HG02759 (cell line): Measurements from ENCODE around the gene PRKACG.
"Not testable (repeated sequence)": the region's sequence is repeated elsewhere in the genome, so short reads cannot be mapped to it uniquely, and the experiment has no call there.

Experiments
- ATAC-seq: cut with Tn5 transposase; IDR thresholded peaks from one replicate; pipeline ENCODE4 v1.9.1; 2021; ENCODE audit warnings: mild to moderate bottlenecking, moderate library complexity; ENCODE audit not compliant: unreplicated experiment

The PRKACG gene

DNA sequence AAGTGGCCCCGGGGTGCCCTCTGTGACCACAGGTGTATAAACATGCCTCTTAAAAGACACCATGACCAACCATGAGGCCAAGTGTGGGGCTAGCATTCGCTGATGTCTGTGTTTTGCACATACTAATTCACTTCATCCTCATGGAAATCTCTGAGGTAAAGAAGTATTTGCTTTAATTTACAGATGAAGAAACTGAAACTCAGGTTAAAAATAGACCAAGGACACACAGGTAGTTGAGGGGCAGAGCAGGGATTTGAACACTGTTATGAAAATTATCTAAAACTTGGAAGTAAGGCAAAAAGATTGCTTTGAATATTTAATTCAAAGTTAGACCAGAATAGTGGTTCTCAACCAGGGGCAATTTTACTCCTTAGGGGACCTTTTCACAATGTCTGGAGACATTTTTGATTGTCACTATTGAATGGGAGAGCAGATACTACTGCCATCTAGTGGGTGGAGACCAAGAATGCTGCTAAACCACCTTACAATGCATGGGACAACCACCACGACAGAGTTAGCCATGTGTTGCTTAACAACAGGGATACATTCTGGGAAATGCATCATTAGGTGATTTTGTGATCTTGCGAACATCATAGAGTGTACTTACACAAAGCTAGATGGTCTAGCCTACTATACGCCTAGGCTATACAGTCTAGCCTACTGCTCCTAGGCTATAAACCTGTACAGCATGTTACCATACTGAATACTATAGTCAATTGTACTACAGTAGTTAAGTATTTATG, 13.6 kb upstream of the PRKACG start:
- peak; percentile 71 for ATAC-seq

DNA sequence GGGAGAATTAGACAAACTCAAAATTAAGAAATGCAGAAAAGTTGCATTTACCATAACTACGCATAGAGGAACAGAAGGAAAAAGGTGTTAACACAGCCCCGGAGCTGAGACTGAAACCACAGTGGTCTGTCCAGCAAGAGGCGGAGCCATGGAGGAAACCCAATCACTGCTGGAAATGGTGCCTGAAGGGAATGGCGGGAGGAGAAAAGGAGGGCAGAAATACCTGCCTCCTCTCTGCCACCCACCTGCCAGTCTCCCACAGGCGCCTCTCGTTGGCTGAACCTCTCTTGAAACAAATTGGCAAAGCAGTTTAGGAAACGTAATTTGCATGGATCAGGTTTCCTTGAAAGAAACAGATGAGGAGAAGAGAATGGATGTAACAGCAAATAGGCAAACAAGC, 9.7 kb upstream of the PRKACG start:
- ATAC-seq = no peak

DNA sequence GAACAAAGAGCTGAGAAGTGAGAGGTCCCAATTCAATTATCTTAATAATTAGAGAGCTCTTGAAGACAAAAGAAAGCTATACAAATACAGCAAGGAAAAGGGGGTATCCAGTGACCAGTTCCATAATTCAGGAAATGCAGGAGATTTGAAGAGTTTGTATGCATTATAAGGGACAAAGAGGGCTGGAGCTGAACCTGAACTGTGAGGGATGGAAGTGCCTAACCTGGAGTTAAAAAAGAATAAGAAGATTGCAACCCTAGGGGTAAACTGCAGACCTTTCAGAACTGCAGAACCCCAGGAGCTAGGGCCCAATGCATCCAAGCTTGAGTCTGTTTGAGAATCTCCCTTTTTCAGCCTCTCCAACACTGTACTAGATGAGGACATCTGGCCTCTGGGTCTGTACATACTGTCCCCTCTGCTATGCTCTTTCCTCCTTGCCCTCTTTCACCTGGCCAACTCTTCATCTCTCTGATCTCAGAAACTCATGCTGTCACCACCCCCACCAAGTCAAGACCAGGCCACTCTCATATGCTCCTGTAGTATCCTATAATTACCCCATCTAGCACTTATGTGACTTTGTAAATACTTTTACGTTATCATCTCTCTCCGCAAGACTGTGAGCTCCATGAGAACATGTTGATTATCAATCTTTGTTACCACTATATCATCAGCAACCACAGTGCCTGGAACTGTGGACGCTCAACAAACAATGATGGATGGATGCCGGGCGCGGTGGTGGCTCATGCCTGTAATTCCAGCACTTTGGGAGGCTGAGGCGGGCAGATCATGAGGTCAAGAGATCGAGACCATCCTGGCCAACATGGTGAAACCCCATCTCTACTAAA, 6.6 kb upstream of the PRKACG start:
- no peak for ATAC-seq

DNA sequence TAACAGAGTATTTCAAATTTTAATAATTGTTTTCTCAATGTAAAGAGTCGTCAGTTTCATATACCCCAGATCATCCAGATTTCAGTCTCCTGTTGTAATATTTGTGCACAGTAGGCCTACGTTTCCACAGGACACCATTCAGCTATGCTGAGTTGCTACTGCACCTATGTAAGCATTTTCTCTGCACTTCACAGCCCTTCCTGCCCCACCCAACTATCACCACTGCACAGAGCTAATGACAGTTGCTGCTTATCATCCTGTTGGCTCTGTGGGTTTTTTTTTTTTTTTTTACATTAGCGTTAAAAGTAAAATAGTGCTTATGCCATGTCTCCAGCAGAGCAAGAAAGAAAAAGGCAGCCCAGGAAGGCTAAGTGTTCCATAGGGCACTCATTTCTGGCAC, 5.9 kb upstream of the PRKACG start:
- no peak for ATAC-seq

DNA sequence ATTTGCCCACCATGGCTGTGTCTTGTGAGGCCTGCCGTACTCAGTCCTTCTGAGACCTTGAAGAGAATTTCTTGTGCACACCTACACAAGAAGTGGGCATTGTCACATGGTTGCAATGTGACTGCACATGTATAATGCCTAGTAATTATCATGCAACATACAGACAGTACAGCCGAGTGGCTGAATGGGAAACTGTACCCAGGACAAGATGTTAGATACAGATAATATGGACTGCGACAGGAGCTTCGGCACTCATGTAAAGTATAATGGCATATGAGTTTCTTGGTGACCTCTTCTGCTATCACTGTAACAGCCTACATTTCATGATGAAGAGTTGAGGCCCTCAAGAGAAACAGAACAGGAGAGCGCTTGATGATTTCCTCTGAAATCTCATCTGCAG, 4.8 kb upstream of the PRKACG start:
- no peak for ATAC-seq

DNA sequence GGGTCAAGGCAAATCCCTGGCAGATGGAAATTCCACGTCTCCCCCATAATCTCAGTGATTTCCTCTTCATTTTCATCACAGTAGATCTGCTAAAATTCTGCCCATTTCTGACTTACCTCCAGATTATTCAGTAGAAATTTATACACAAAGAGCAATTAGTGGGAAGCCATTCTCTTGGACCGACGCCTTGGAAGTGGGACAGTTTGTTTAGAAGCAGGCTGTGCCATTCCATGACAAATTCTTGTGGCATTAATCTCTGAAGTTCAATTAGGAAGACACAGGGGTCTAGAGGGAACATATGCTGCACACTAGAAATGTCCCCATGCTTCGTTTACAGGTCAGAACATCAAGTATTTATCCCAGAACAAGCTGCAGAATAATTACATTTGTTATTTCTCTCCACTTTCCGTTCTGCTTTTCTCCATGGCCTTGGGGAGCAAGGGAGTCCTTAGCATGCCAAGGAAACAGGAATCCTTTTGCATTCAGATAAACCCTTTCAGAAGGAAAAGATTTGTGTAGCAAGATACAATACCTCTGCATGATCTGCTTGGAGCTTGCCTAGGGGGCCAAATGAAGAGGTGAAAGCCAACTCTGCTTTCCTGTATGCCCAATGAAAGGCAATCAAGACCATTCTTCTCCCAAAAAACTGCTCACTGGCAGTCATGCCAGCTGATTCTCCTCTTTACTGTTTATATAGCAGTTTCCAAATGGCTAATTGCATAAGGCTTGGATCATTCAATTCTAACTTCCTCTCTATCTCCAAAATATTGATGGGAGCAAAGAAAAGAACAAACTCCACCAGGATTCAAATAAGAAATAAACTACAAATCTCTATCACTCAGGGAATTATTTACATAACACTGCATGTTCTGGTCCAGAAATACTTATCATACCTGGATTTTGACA, 2.5 kb upstream of the PRKACG start:
- ATAC-seq = no peak

DNA sequence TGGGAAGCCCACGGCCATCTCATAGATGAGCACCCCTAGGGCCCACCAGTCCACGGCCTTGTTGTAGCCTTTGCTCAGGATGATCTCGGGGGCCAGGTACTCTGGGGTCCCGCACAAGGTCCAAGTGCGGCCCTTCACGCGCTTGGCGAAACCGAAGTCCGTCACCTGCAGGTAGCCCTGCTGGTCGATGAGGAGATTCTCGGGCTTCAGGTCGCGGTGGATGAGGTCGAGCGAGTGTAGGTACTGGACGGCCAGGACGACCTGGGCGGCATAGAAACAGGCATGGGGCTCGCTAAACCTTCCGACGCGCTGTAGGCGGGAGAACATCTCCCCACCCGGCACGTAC, 558 bp downstream of the PRKACG start:
- no peak for ATAC-seq

DNA sequence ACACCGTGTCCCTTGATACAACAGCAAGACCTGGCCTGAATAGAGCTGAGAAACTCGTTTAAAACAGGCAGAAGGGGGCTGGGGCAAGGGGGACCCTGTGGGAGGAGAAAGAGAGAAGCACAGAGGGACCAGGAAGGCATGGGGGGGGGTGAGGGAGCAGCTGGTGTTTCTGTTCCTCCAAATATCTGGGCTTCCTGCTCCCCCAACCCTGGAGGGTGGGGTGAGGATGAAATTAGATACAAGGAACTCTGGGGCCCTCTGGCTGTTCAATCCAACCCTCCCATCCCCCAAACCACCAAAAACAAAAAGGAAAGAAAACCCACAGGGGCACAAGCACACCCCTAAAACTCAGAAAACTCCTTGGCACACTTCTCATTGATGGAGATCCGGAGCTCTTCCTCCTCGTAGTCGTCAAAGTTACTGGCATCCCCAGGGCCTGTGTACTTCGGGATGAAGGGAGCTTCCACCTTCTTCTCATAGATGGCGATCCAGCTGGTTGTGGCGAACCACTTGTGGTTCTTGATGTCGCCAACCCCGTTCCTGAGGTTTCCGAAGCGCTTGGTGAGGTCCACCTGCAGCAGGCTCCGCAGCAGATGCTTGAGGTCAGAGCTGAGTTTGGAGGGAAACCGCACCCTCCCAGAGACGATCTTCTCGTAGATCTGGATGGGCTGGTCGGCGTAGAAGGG, 1.1 kb downstream of the PRKACG start:
- ATAC-seq = no peak

DNA sequence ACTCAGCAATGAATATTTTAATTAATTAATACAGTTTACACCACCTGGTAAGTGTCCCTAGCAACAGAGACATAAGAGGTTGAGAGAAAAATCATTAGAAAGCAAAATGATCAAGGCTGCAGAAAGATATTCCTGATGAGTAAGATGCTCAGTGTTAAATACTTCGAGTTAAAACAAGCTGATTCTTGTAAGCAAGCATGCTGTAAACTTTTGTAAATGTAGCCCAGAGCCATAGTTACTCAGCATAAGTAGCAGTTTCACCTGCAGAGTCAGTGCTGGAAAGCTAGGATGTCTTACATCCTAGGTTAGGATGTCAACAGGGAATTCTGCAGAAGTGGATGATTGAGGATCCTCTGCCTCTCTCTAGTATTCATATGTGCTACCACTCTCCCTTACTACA, 4.2 kb downstream of the PRKACG start:
- no peak for ATAC-seq

DNA sequence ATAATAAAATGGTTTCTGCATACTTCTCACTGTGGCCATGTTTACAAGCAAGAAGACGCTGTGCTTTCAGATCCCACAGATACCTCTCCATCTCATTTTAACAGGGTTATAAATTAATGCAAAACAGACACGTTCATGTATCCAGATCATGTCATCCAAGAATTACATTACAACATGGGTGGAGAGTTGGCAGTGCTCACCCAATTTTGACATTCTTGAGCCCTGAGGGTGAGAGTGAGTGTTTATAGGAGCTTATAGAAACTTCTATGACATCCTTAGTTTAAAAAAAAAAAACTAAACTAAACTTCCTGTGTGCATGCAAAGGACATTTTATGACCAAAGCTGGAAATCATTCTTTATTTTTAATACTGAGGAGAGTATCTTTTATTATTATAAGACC, 9.1 kb downstream of the PRKACG start:
- no peak for ATAC-seq

DNA sequence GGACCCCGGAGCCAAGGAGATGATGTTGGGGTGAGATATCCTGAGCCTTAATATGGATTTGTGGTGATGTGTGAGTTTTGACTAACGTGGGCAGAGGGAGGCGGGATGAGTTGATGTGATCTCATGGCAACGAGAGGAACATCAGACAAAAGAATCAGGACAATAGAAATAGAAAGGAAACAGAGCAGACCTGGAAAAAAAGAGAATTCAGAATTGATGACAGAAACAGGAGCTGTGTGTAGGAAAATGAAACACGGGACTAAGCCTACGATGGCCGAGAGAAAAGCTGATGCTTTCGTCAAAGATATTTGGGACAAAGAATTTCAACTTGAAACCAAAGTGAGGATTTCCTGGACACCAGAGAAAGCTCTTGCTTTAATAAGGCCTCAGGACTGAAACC, 10.9 kb downstream of the PRKACG start:
- ATAC-seq = no peak

DNA sequence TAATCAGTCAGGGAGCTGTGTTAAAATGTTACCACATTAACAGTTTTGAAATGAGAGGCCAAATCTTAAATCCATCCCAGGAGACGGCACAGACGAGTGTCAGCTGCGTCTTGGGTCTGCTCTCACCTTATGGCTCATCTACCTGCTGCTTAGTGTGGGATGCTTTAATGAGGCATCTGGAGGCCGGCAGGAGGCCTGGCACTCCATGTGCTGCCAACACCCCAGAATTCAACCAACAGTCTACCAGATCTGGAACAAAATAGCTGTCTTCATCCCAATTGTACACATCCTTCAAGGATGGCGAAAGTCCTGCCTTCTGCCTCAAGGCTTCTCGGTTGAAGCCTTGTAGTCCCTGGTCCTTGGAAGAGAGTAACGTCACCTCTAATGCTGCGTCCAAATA, 12.0 kb downstream of the PRKACG start:
- no peak for ATAC-seq

DNA sequence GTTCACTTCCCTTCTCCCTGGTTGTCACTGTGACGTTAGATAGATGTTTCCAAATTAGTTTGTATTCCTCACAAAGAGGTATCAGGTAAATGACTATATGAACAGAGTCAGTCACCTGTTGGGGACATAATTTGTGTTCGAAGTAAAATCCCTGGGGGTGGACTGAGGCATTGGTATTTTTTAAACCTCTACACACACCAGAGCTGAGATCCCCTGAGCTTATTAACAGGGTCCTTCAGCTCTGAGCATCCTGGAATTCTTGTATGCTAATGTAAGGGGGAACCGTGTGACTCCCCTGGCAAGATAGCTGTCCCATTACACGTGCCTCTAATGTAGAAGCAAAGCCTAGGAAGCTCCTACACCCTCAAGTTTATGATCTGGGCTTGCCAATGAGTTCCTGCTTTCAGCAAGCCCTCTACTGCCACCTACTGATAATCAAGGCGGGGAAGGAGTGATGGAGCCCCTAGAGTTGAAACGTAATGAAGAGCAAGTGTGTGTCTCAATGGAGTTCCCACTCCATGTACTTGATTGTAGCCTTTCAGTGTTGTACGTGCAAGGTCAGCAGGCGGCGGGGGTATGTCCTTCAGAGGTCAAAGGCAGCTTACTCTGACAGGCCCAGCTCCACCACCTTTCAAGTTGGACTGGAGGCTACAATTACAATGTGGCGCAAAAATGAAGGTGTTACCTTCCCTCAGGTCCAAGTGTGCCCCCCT, 14.4 kb downstream of the PRKACG start:
- peak; percentile 87 for ATAC-seq

DNA sequence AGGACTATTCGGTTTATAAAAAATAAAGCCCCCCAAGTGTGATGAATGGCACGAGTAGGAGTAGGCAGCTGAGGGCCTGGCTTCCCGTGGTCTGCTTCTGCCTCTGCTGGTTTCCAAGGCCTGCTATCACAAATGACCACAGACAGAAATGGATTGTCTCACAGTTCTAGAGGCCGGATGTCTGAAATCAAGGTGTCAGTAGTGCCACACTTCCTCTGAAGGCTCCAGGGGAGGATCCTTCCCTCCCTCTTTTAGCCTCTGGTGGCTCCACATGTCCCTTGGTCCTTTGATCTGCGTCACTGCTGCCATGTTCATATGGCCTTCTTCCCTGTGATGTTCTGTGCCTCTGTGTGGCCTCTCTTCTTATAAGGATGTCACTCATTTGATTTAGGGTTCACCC, 15.1 kb downstream of the PRKACG start:
- no peak for ATAC-seq

DNA sequence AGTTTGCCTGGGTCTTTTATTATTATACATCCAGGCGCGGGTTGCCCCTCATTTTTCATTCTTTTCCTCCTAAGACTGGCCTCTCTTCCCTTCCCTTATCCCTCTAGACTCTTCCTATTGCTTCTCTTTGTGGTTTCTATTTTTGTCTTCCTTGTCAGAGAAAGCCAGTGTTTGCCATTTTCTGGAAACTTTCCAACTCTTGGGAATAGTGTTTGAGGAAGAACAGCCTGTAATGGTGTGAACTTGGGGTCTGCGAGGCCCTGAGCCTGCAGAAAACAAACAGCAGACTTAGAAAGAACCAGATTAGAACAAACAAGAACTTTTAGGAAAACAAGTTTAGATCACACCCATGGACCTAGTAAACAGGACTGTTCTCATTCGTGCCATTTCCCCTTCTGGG, 15.5 kb downstream of the PRKACG start:
- ATAC-seq = no peak

DNA sequence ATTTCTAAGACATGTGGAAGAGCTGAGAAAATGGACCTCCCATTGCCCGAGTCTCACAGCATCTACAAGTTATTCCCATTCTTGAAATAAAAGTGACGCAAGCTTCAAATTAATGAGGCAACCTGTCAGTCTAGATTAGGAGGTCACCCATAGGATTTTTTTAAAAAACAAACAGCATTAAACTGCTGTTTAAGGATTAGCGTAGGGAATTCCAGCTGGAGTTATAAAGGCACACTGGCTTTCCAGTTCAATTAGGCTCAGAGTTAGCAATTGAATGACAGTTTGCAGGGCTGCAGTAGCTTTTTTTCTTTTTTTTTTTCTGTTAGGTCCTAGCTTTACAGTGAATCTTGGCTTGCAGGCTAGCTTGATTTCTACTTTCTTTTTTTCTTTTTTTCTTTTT, 16.2 kb downstream of the PRKACG start:
- ATAC-seq = no peak

DNA sequence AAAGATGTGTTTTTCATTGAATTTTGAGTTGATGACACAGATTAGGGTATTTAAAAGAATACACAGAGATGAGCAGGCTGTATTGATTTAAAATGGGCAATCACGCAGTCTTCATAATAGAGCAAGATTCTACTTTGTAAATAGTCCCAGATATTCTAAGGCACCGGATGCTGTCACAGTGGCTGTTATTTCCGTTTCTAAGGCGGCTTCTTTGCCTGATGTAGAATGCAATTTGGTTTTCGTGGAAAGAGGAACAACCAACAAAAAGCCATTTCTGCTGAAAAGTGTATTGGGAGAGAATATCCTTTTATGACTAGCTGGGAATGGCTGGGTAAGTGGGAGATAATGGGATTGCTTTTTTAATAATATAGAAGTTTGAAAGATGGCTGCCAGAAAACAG, 17.5 kb downstream of the PRKACG start:
- ATAC-seq = no peak

DNA sequence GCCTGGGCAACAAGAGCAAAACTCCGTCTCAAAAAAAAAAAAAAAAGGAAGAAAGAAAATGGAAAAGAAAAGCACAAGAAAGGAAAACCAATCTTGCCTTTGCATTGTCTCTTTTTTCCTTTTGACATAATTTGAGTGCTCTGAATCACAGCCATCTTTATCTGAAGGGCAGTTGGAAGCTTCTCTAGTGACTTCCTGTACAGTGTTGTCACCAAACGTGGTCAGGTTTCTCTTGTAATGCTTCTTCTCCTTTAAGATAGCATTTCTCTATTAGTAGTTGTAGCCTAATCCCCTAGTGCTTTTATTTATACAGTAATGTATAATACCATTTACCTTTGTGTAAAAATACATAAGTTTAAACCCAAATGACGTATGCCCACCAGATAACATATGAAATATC, 18.1 kb downstream of the PRKACG start:
- ATAC-seq = no peak

DNA sequence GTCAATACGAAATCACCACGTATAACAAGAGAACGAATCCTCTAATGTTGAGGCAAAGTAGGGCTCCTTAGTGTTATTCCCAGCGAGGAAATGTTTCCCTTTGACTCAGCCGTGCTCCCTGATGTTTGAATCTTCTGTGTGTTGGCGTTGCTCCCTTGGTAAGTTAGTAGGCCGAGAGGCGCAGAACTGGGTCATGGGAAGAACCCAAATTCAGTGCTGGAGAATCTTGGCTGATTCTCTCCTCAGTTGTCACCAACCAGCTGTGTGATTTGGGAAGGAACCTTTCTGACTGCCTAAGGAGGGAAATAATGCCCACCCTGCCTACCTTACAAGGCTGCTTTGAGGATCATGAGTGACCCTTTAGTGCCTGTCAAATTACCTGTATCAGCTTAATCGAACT, 22.5 kb downstream of the PRKACG start:
- no peak for ATAC-seq

DNA sequence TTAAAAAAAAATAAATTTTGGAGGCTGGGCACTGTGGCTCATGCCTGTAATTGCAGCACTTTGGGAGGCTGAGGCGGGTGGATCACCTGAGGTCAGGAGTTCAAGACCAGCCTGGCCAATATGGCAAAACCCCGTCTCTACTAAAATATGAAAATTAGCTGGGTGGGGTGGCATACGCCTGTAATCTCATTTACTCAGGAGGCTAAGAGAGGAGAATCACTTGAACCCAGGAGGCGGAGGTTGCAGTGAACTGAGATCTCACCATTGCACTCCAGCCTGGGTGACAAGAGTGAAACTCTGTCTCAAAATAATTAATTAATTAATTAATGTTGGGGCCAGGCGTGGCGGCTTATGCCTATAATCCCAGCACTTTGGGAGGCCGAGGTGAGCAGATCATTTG, 27.0 kb downstream of the PRKACG start:
- ATAC-seq = not testable (repeated sequence)
